GM19238 (cell line): Measurements from ENCODE around the gene ICAM4.
"Not testable (repeated sequence)": the region's sequence is repeated elsewhere in the genome, so short reads cannot be mapped to it uniquely, and the experiment has no call there.

ENCODE experiments used
- DNase-seq: peaks from one replicate; pipeline ENCODE4 v3.0.0; 2011; ENCODE audit warnings: low spot score; ENCODE audit not compliant: insufficient read length

Gene ICAM4

GRCh38 chr19:10286803-10287737, at the start of gene ICAM4:
Gene ICAM4, plus strand, starts transcription at chr19:10286955. Its CDS starts 58 bp downstream, at chr19:10287013.
- DNase-seq: no peak

- DNase-seq: no peak
Measured at GRCh38 chr19:10237702-10238101, 49.1 kb upstream of the ICAM4 start.

- DNase-seq: no peak
Measured at GRCh38 chr19:10238172-10238783, 48.5 kb upstream of the ICAM4 start.

GRCh38 chr19:10241826-10242449, 44.8 kb upstream of the ICAM4 start:
- DNase-seq: not testable (repeated sequence)

- no peak for DNase-seq
Measured at GRCh38 chr19:10243606-10244005, 43.1 kb upstream of the ICAM4 start.

- DNase-seq: no peak
Measured at GRCh38 chr19:10245189-10245939, 41.4 kb upstream of the ICAM4 start.

GRCh38 chr19:10246511-10246910, 40.2 kb upstream of the ICAM4 start:
- DNase-seq: no peak

GRCh38 chr19:10251792-10252694, 34.7 kb upstream of the ICAM4 start, which contains the start of gene MRPL4:
Gene MRPL4, plus strand, starts transcription at chr19:10252214. Its CDS starts 40 bp downstream, at chr19:10252254.
- DNase-seq: peak; percentile 92

GRCh38 chr19:10252707-10253106, 34.0 kb upstream of the ICAM4 start:
- DNase-seq: no peak

GRCh38 chr19:10254244-10254643, 32.5 kb upstream of the ICAM4 start:
- no peak for DNase-seq

- no peak for DNase-seq
Measured at GRCh38 chr19:10255358-10255757, 31.4 kb upstream of the ICAM4 start.

GRCh38 chr19:10256551-10256950, 30.2 kb upstream of the ICAM4 start:
- DNase-seq: no peak

GRCh38 chr19:10256970-10257615, 29.7 kb upstream of the ICAM4 start:
- no peak for DNase-seq

GRCh38 chr19:10258080-10258710, 28.6 kb upstream of the ICAM4 start:
- no peak for DNase-seq

- peak; percentile 43 for DNase-seq
Measured at GRCh38 chr19:10259162-10259905, 27.4 kb upstream of the ICAM4 start.

GRCh38 chr19:10260141-10260584, 26.6 kb upstream of the ICAM4 start:
- no peak for DNase-seq

GRCh38 chr19:10262771-10263170, 24.0 kb upstream of the ICAM4 start:
- DNase-seq: no peak

- DNase-seq: no peak
Measured at GRCh38 chr19:10266706-10267105, 20.0 kb upstream of the ICAM4 start.
